ENCODE results near the gene SPATA18.

Gene SPATA18

GRCh38 chr4:52051213-52051614 lies at the start of gene SPATA18:
Gene SPATA18 (plus strand): TSS chr4:52051304. CDS start chr4:52051705, 401 bp downstream.
- no peak for DNase-seq (ENCODE audit: low read depth)

GRCh38 chr4:52001616-52002015 lies 49.5 kb upstream of the SPATA18 start:
- no peak for DNase-seq (ENCODE audit: low read depth)

GRCh38 chr4:52004414-52004813 lies 46.7 kb upstream of the SPATA18 start:
- no peak for DNase-seq (ENCODE audit: low read depth)

GRCh38 chr4:52005604-52006273 lies 45.4 kb upstream of the SPATA18 start:
- no peak for DNase-seq (ENCODE audit: low read depth)

GRCh38 chr4:52006887-52007286 lies 44.2 kb upstream of the SPATA18 start:
- DNase-seq (ENCODE audit: low read depth): no peak

- DNase-seq (ENCODE audit: low read depth): no peak
Measured at GRCh38 chr4:52010986-52011385, 40.1 kb upstream of the SPATA18 start.

GRCh38 chr4:52012651-52013050 lies 38.5 kb upstream of the SPATA18 start:
- no peak for DNase-seq (ENCODE audit: low read depth)

GRCh38 chr4:52014903-52015302 lies 36.2 kb upstream of the SPATA18 start:
- no peak for DNase-seq (ENCODE audit: low read depth)

GRCh38 chr4:52015366-52015765 lies 35.7 kb upstream of the SPATA18 start:
- DNase-seq (ENCODE audit: low read depth): no peak

- DNase-seq (ENCODE audit: low read depth): no peak
Measured at GRCh38 chr4:52016981-52017380, 34.1 kb upstream of the SPATA18 start.

GRCh38 chr4:52017814-52018213 lies 33.3 kb upstream of the SPATA18 start:
- DNase-seq (ENCODE audit: low read depth): no peak

- no peak for DNase-seq (ENCODE audit: low read depth)
Measured at GRCh38 chr4:52019936-52020657, 31.0 kb upstream of the SPATA18 start, which contains the start of gene LRRC66. Gene LRRC66 (minus strand): TSS chr4:52020363. CDS start chr4:52017613, 2,750 bp downstream.

- peak; percentile 42 for DNase-seq (ENCODE audit: low read depth)
Measured at GRCh38 chr4:52028970-52029369, 22.1 kb upstream of the SPATA18 start.

- DNase-seq (ENCODE audit: low read depth): no peak
Measured at GRCh38 chr4:52032005-52032404, 19.1 kb upstream of the SPATA18 start.

GRCh38 chr4:52035190-52035589 lies 15.9 kb upstream of the SPATA18 start:
- no peak for DNase-seq (ENCODE audit: low read depth)

- no peak for DNase-seq (ENCODE audit: low read depth)
Measured at GRCh38 chr4:52036886-52037530, 14.1 kb upstream of the SPATA18 start.

GRCh38 chr4:52037689-52038102 lies 13.4 kb upstream of the SPATA18 start:
- no peak for DNase-seq (ENCODE audit: low read depth)

- DNase-seq (ENCODE audit: low read depth): no peak
Measured at GRCh38 chr4:52038103-52038912, 12.8 kb upstream of the SPATA18 start, which contains the start of gene SGCB. Gene SGCB (minus strand): TSS chr4:52038299. CDS start chr4:52038259, 40 bp downstream.

- no peak for DNase-seq (ENCODE audit: low read depth)
Measured at GRCh38 chr4:52045028-52045427, 6.1 kb upstream of the SPATA18 start.

- DNase-seq (ENCODE audit: low read depth): no peak
Measured at GRCh38 chr4:52049266-52049665, 1.8 kb upstream of the SPATA18 start.

GRCh38 chr4:52051615-52052474 lies 741 bp downstream of the SPATA18 start:
- no peak for DNase-seq (ENCODE audit: low read depth)

Data from HS-27A (cell line).